Tibial artery (tissue), 4 donors: ENCODE measurements around the gene RAET1L.
"Not testable (repeated sequence)": the region's sequence is repeated elsewhere in the genome, so short reads cannot be mapped to it uniquely, and the experiment has no call there.

Source experiments
- DNase-seq, 2 donors: peaks; one replicate each; pipeline ENCODE4 v3.0.0-alpha.2; 2019
- H3K27ac ChIP-seq, 2 donors: fragments of 200-600 bp; sonication (generic) in 1 of 2; 1 replicate in 1 of 2; 2 replicates in 1 of 2; pipeline ENCODE4 v1.5.1; 2018 to 2019; ENCODE audit warnings: mild to moderate bottlenecking in 1 of 2
- H3K27me3 ChIP-seq, 2 donors: fragments of 200-600 bp; sonication (generic) in 1 of 2; one replicate each; pipeline versions ENCODE4 v1.5.1 to v1.6.0; 2016 to 2019
- H3K36me3 ChIP-seq, 3 donors: fragments of 200-600 bp; sonication (generic) in 2 of 3; one replicate each; pipeline ENCODE4 v1.5.1; 2016 to 2019; ENCODE audit warnings: mild to moderate bottlenecking in 2 of 3
- H3K4me1 ChIP-seq, 4 donors: fragments of 200-600 bp; sonication (generic) in 2 of 4; 1 replicate in 3 of 4; 2 replicates in 1 of 4; pipeline ENCODE4 v1.5.1; 2016 to 2019
- H3K4me3 ChIP-seq, 2 donors: fragments of 200-600 bp; sonication (generic) in 1 of 2; 1 replicate in 1 of 2; 2 replicates in 1 of 2; pipeline ENCODE4 v1.5.1; 2018 to 2019; ENCODE audit warnings: mild to moderate bottlenecking in 2 of 2
- H3K9me3 ChIP-seq, 3 donors: fragments of 200-600 bp; sonication (generic) in 1 of 3; one replicate each; pipeline ENCODE4 v1.5.1; 2016 to 2019
- intact Hi-C: fragments of 100-400 bp; cut with DNase I; formaldehyde crosslinking; loops from one replicate; pipeline ENCODE4 v1.15.0; 2023; ENCODE audit warnings: low total_unique reads
- TF ChIP-seq, protein P1 (sequence below), 2 experiments: fragments of 200-600 bp in 1 of 2; fragments of 450-650 bp in 1 of 2; IDR thresholded peaks; one replicate each; pipeline ENCODE4 v1.5.1; 2017 to 2019; ENCODE audit warnings: antibody characterized with exemption in 2 of 2, mild to moderate bottlenecking in 1 of 2, moderate library complexity in 1 of 2

Gene RAET1L

DNA sequence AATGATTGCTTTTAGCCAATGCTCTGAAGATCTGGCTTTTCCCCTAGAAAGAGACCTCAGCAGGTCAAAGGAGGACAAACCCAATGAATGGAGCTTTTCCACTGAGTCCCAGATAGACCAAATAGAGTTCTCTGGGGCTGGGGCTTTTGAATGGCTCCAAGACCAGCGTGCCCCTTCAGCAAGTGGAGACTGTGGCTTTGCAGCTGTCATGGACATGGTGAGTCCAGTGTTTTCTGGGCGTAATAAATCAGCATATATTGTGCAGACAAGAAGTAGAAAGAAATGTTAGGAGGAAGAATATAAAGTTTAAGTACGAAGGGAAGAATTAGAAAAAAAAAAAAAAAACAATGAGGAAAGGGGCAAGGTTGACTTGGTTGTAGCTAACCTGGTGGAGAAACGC, 33.5 kb downstream of the RAET1L start:
- Histone ChIP-seq H3K27me3 (peaks cover 3 to 96% of the 10 kb centered on the region in 2 donors), H3K27ac (no peak overlapping the region), H3K9me3 (peaks cover 0 to 26% (median 11%) of the 10 kb centered on the region in 3 donors), H3K36me3 (no peaks in the 10 kb centered on the region), H3K4me1 (peaks cover 0 to 23% (median 15%) of the 10 kb centered on the region in 4 donors), H3K4me3 (no peak overlapping the region)
- TF ChIP-seq, protein P1, sequence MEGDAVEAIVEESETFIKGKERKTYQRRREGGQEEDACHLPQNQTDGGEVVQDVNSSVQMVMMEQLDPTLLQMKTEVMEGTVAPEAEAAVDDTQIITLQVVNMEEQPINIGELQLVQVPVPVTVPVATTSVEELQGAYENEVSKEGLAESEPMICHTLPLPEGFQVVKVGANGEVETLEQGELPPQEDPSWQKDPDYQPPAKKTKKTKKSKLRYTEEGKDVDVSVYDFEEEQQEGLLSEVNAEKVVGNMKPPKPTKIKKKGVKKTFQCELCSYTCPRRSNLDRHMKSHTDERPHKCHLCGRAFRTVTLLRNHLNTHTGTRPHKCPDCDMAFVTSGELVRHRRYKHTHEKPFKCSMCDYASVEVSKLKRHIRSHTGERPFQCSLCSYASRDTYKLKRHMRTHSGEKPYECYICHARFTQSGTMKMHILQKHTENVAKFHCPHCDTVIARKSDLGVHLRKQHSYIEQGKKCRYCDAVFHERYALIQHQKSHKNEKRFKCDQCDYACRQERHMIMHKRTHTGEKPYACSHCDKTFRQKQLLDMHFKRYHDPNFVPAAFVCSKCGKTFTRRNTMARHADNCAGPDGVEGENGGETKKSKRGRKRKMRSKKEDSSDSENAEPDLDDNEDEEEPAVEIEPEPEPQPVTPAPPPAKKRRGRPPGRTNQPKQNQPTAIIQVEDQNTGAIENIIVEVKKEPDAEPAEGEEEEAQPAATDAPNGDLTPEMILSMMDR (IDR thresholded peaks at IDR 0.05) = no peak
- intact Hi-C loops = no loop called here
- no peak for DNase-seq

DNA sequence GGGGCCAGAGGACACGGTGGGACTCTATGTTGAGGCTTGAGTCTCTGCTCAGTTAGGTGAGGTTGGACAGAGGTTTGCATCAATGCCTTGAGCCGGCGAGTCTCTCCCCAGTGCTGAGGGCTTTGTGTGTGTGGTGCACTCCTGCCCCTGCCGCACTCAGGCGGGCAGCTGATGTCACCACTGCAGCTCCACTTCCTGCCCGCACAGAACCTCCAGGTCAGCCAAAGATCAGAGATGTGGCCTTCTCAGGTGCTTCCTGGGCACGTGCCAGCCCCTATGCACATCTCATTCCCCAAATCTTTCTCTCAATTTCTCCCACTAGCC, 33.9 kb downstream of the RAET1L start:
- H3K4me1 ChIP-seq = peaks cover 0 to 23% (median 15%) of the 10 kb centered on the region in 4 donors
- peaks cover 0 to 27% (median 11%) of the 10 kb centered on the region in 3 donors for H3K9me3 ChIP-seq
- H3K27ac ChIP-seq, H3K4me3 ChIP-seq, intact Hi-C loops, H3K36me3 ChIP-seq: not testable (repeated sequence)
- DNase-seq = peak in 1 of 2 donors; percentile 29
- peaks cover 3 to 96% of the 10 kb centered on the region in 2 donors for H3K27me3 ChIP-seq

DNA sequence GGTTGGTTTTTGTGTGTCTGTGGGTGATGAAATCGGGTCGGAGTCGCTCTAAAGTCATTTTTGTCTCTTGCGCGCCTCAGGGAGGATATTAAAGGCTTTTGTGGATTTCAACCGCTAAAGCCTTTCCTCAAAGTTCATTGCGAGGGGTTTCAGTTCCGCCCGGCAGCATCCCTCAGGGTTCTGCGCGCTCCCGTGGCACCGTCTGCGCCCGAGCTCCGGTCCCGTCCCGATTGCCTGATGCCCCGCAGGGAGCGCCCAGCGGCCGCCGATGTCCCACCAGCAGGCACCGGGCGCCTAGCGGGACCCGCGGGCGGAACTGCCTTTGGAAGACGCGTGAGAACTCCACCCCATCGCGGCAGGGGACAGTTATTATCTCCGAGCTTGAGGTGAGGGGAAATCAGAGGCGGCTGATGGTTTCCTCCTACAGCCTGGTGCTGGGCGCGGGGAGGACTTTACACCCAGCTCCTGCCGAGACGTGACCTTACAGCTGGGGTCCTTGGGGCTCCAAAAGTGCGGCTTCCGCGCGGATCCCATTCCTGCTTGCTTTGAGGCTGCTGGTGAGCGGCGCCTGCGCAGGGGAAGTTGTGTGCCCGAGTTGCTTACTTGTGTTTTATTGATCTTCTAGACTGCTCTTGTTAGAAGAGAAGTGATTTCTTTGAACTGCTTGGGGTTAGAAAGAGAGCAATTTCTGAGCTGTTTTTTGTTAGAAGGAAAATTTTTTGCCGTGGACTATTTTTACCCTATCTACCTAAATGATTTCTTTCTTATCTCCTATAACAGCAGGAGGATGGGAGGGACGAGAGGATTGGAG, 34.5 kb downstream of the RAET1L start:
- Histone ChIP-seq H3K4me1 (peaks cover 0 to 23% (median 15%) of the 10 kb centered on the region in 4 donors), H3K9me3 (peaks cover 0 to 27% (median 11%) of the 10 kb centered on the region in 3 donors), H3K27ac (no peak overlapping the region), H3K27me3 (peaks cover 3 to 96% of the 10 kb centered on the region in 2 donors), H3K36me3 (no peaks in the 10 kb centered on the region), H3K4me3 (peak overlapping the region in 1 of 2 donors; percentile 12)
- TF ChIP-seq, protein P1 (IDR thresholded peaks at IDR 0.05) = no peak
- DNase-seq = peak in 1 of 2 donors; percentile 47
- intact Hi-C loops = no loop called here

DNA sequence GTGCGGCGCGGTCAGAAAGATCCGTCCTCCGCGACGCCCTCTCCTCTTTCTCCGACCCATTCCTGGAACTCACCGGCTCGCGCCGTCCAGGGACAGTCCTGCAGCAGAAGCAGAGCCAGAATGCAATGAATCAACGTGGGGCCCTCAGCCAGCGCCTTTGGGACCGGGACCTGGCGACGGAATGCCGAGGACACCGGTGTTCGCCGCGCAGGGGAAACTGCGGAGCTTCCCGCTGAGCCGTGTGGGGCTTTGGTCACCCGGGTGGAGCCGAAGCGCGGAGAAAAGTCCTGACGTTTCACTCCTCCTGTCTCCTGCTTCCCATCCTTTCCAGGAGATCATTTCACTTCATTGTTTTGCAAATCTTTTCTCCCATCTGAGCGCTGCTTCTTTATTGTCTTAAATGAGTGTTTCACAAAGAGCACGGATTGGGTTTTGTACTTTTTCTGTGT, 35.1 kb downstream of the RAET1L start:
- Histone ChIP-seq H3K27me3 (peaks cover 3 to 96% of the 10 kb centered on the region in 2 donors), H3K27ac (no peak overlapping the region), H3K4me3 (no peak overlapping the region), H3K4me1 (peaks cover 0 to 23% (median 15%) of the 10 kb centered on the region in 4 donors), H3K36me3 (no peaks in the 10 kb centered on the region), H3K9me3 (peaks cover 0 to 27% (median 11%) of the 10 kb centered on the region in 3 donors)
- intact Hi-C loops = no loop called here
- DNase-seq = peak in 1 of 2 donors; percentile 62
- TF ChIP-seq, protein P1 (IDR thresholded peaks at IDR 0.05) = no peak

DNA sequence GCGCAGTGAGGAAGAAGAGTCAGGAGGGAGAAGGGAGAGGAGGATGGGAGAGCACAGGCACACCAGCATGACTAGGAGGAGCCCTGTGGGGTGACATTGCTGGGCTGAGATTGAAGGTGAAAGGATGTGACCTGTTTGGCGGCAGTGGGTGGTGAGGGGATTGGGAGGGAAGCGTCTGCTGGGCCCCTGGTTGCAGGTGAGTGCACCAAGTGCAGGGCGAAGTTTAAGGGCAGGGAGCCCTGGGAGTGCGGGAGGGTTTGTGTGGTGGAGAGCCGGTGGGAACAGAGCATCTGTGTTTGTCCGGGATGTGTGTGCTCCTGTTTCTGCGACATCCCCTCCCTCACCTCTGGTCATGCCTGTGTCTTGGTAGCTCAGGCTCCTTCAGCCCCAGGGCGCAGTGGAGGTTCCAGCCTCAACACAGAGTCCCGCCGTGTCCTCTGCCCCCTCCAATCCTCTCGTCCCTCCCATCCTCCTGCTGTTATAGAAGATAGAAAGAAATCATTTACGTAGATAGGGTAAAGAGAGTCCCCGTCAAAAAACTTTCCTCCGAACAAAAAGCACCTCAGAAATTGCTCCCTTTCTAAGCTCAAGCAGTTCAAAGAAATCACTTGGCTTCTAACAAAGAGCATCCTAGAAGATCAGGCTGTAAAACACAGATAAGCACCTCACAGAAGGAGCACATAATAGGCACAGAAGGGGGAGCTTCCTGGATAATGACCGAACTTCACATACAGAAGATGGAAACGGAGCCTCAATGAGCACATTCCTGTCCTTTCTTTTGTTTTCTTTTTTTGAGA, 36.6 kb downstream of the RAET1L start:
- intact Hi-C loops = no loop called here
- Histone ChIP-seq H3K4me3 (no peak overlapping the region), H3K27me3 (peaks cover 3 to 93% of the 10 kb centered on the region in 2 donors)

More for the DNA sequence above, 36.6 kb downstream of the RAET1L start:
- peaks cover 0 to 27% (median 11%) of the 10 kb centered on the region in 3 donors for H3K9me3 ChIP-seq
- H3K4me1 ChIP-seq = peaks cover 0 to 23% (median 15%) of the 10 kb centered on the region in 4 donors
- H3K36me3 ChIP-seq = no peaks in the 10 kb centered on the region
- TF ChIP-seq, protein P1 (IDR thresholded peaks at IDR 0.05) = no peak
- no peak overlapping the region for H3K27ac ChIP-seq
- peak in 1 of 2 donors; percentile 47 for DNase-seq
